GM12874 (cell line): ENCODE measurements around the gene UBE2QL1.

Experiments used
- TF ChIP-seq, protein P1 (sequence below): IDR thresholded peaks from 2 replicates; pipeline ENCODE4 v1.5.1; 2011; ENCODE audit warnings: low read depth, mild to moderate bottlenecking, control low read depth, low read length, moderate library complexity; ENCODE audit not compliant: insufficient read depth

Gene UBE2QL1

DNA sequence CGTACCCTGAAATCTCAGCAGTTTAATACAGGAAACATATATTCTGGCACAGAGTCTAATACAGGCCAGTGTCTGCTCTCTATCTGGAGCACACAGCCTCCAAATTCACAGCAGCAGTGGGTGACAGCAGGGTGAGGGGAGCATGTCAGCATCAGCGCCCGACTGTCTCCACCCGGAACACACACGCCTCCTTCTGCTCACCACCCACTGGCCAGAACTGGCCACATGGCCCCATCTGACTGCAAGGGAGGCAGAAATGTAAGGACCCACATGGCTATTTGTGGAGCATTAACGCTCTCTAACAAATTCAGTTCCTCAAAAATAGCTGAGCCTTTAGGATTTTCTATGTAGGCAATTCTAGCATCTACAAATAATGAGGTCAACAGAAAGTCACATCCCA is 24.6 kb downstream of the UBE2QL1 start:
- TF ChIP-seq, protein P1, sequence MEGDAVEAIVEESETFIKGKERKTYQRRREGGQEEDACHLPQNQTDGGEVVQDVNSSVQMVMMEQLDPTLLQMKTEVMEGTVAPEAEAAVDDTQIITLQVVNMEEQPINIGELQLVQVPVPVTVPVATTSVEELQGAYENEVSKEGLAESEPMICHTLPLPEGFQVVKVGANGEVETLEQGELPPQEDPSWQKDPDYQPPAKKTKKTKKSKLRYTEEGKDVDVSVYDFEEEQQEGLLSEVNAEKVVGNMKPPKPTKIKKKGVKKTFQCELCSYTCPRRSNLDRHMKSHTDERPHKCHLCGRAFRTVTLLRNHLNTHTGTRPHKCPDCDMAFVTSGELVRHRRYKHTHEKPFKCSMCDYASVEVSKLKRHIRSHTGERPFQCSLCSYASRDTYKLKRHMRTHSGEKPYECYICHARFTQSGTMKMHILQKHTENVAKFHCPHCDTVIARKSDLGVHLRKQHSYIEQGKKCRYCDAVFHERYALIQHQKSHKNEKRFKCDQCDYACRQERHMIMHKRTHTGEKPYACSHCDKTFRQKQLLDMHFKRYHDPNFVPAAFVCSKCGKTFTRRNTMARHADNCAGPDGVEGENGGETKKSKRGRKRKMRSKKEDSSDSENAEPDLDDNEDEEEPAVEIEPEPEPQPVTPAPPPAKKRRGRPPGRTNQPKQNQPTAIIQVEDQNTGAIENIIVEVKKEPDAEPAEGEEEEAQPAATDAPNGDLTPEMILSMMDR: no peak

DNA sequence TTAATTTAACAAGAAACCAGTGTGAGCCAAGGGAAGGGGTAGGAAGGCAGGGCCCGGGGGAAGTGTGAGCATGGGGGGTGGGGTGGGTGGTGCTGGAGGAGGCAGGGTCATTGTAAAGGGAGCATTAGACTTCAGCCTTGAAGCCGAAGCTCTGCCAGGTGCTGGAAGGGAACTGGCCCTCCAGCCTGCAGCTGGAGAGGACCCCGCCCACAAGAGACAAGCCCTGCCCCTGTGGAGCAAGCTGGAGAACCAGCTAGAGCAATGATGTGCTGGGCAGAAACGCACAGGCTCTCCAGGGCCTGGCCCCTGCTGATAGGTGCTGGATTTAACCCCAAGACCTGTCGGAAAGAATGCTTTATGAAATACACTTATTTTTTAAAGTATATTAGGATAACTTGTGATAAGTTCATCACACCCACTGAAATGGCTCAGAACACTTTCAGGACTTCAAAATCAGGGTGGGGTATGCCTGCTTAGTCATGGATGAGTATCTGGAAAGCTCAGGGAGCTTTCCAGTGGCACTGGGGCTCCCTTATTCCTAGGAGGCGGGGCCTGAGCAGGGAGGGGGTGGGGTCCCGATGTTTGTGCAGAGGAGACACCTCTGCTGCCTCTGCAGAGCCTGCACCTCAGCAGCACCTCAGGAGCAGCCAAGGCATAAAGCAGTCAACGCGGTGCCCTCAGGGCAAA is 27.1 kb downstream of the UBE2QL1 start:
- TF ChIP-seq, protein P1: no peak

DNA sequence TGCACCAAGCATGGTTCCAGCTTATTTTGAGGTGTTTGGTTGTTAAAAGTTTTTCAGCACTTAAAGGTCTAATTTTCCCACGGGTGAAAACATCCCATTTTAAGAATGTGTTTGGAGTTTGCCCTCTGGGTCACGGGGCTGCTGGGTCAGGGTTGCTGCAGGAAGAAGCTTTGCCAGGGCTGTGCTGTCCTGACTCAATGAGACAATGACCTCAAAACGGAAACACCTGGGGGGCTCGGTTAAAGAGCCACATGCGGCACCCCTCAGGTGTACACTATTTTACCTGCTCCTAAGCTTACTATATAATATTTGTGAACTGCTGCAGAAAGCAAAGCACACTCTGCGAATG is 27.6 kb downstream of the UBE2QL1 start:
- TF ChIP-seq, protein P1: no peak

DNA sequence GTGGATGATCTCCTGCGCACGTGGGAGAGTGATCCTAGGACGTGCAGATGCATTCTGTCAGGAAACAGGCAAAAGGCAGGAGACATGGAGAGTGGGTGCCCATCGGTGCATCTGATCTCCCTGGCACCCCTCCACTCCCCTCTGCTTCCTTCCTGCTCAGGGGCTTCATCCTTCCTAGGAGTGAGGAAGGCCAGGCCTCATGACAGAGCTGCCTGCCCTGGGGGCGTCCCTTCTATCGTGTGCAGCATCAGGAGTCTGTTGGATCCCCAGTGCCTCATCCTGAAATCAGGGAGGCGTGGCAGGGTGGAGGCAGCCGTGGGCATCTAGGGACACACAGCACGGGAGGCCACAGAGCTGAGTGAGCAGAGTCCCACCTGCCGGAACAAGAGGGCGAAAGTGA is 30.1 kb downstream of the UBE2QL1 start:
- TF ChIP-seq, protein P1: no peak

DNA sequence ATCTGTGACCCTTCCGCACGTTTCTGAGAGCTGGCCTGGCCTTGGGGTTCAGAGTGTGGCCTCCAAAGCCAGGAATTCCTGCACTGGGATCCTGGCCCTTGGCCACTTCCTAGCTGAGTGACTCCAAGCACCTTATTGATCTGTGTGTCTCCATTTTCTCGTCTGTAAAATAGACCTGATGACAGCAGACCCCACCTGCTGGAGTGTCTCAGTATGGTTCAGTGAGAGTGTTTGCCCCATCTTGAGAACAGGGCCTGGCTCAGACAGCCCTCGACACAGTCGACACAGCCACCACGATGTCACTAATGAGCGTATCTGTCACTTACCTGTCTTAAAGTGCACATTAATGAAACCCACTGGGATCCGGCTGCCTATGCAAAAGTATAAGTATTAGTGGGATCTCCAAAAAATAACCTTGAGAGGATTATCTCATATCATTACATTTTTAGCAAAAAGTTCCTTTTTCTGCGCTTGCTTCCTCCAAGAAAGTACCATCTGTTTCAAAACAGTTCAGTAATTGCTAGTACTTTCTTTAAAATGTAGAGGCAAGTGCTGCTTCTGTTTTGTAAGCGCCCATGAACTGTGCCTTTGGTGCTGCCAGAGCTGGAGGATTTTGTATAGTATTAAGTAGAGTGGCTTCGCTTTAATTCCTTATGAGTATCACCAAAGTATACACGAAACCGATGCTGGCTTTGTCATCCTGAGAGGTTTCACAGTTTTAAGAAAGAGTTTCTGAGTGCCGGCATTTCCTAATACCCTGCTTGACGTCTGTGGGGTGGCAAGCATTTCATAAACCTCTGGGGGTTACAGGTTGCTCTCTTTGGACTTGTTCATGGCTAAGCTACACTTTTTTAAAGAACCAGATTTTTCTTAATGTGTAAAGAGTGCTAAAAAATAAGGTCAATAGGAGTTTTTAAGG is 31.7 kb downstream of the UBE2QL1 start:
- TF ChIP-seq, protein P1: no peak

DNA sequence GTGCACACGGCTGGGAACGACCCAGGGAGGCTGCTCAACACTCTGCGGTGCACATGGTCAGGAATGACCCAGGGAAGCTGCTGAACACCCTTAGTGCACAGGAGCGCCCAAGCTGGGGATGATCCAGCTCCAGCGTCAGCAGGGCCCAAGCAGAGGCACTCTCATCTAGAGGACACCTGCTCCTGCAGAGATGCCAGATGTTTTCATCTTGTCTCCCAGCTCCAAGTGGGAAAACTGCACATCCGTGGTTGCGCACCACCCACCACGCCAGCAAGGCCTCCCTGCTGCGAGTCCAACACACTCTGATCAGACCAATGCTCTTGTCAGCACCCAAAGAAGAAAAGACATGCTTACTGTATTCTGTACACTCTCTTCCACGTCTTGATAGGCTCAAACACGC is 34.1 kb downstream of the UBE2QL1 start:
- TF ChIP-seq, protein P1: no peak

DNA sequence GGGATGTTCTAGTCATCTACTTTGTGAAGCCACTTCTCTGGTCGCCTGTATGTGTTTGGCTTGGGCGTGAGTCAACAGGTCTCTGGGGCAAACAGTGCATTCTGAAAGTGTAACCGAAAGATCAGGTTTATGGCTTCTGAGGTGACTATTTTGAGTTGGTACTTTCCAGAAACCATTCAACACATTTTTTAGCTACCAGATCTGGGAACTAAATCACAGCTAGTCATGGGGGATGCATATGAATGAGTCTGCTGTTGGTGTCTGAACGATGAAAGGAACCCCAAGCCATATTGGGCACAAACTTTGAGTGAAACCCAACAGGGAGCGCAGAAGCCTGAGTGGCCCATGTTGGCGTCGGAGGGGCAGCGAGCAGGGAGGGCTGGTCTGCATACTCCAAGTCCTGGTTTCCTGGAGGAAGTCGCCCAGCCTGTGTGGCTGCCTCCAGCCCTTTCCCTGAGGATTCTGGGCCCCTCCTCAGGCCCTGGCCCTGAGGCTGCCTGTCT is 35.3 kb downstream of the UBE2QL1 start:
- TF ChIP-seq, protein P1: no peak
